ENCODE measurements around the gene PELO.

PELO gene

GRCh38 chr5:52810426-52810825, 22.7 kb downstream of the PELO start:
- Histone ChIP-seq H3K36me3 (ENCODE audit: control insufficient read depth in 2 of 2, insufficient read depth in 1 of 2, low read length in 2 of 2) (peaks cover 2 to 4% of the 10 kb centered on the region in 2 experiments; a peak in 1 of 3 replicates), H3K27ac (ENCODE audit: extremely low read depth, low read depth, low read length) (no peak overlapping the region), H3K9me3 (ENCODE audit: control insufficient read depth, insufficient read depth, low read depth, low read length) (no peaks in the 10 kb centered on the region), H3K4me3 (ENCODE audit: low read depth, low read length) (no peak overlapping the region), H3K4me1 (ENCODE audit: control insufficient read depth, insufficient read depth, low read length) (peaks cover 8% of the 10 kb centered on the region)
- CTCF ChIA-PET, result interaction anchor here (0.5 to 0.6 kb wide), 2 partner anchors 114 to 1853 kb away, joined by 3 read pairs; no protein-coding TSS in a partner anchor
- TF ChIP-seq YY2 (tag by site-specific recombination; IDR thresholded peaks at IDR 0.05) (no peak), ZEB2 (tag by site-specific recombination; IDR thresholded peaks at IDR 0.05) (no peak), ZBTB20 (tag by site-specific recombination; IDR thresholded peaks at IDR 0.05) (no peak), ZBTB11 (tag by site-specific recombination; conservative IDR thresholded peaks at IDR 0.05; ENCODE audit: low read depth) (no peak), EGR2 (tag by site-specific recombination; IDR thresholded peaks at IDR 0.05; ENCODE audit: low read depth) (no peak), ZNF239 (tag by site-specific recombination; IDR thresholded peaks at IDR 0.05) (no peak), ZSCAN5A (tag by site-specific recombination; IDR thresholded peaks at IDR 0.05) (no peak), ZBTB17 (tag by site-specific recombination; IDR thresholded peaks at IDR 0.05) (no peak), ZNF626 (tag by site-specific recombination; IDR thresholded peaks at IDR 0.05) (no peak), ZBTB44 (tag by site-specific recombination; IDR thresholded peaks at IDR 0.05) (no peak), ZNF501 (tag by site-specific recombination; IDR thresholded peaks at IDR 0.05) (no peak), ZNF513 (tag by site-specific recombination; IDR thresholded peaks at IDR 0.05) (no peak), ZNF19 (tag by site-specific recombination; IDR thresholded peaks at IDR 0.05; ENCODE audit: low read depth) (no peak), ZFP41 (tag by site-specific recombination; IDR thresholded peaks at IDR 0.05; ENCODE audit: borderline replicate concordance) (no peak), ZNF658 (tag by site-specific recombination; IDR thresholded peaks at IDR 0.05) (no peak), ZNF391 (tag by site-specific recombination; IDR thresholded peaks at IDR 0.05; ENCODE audit: borderline replicate concordance, low read depth) (no peak), TSHZ1 (tag by site-specific recombination; IDR thresholded peaks at IDR 0.05; ENCODE audit: borderline replicate concordance) (no peak), ZNF629 (tag by site-specific recombination; IDR thresholded peaks at IDR 0.05) (no peak)
- POLR2A ChIA-PET, result no interaction called here

Measured in HEK293 (cell line).